Fibroblast of pulmonary artery (primary cell): ENCODE data around the gene NEK7.
"Not testable (repeated sequence)": the region's sequence is repeated elsewhere in the genome, so short reads cannot be mapped to it uniquely, and the experiment has no call there.

ENCODE experiments used
- DNase-seq: peaks from one replicate; pipeline ENCODE4 v3.0.0-alpha.2; 2010; ENCODE audit warnings: low read depth
- H3K4me3 ChIP-seq: replicated peaks from 2 replicates; pipeline ENCODE4 v1.5.1; 2011; ENCODE audit warnings: low read depth, mild to moderate bottlenecking, control low read depth, low read length, moderate library complexity
- CTCF ChIP-seq: IDR thresholded peaks from 2 replicates; pipeline ENCODE4 v1.5.1; 2011; ENCODE audit warnings: mild to moderate bottlenecking, control low read depth, low read length, inconsistent platforms; ENCODE audit errors: missing control alignments

The NEK7 gene

GRCh38 chr1:198295225-198295624 lies 138.4 kb downstream of the NEK7 start:
- H3K4me3 ChIP-seq: no peak overlapping the region
- TF ChIP-seq CTCF: no peak
- DNase-seq: no peak

GRCh38 chr1:198295971-198296370 lies 139.2 kb downstream of the NEK7 start:
- no peak for TF ChIP-seq CTCF
- no peak for DNase-seq
- no peak overlapping the region for H3K4me3 ChIP-seq

- no peak for TF ChIP-seq CTCF
- no peak overlapping the region for H3K4me3 ChIP-seq
- no peak for DNase-seq
Observed at GRCh38 chr1:198297281-198297680, 140.5 kb downstream of the NEK7 start.

GRCh38 chr1:198298640-198299039 lies 141.8 kb downstream of the NEK7 start:
- DNase-seq: no peak
- no peak for TF ChIP-seq CTCF

GRCh38 chr1:198300451-198300850 lies 143.7 kb downstream of the NEK7 start:
- TF ChIP-seq CTCF: no peak

More at GRCh38 chr1:198298640-198299039, 141.8 kb downstream of the NEK7 start:
- no peak overlapping the region for H3K4me3 ChIP-seq

GRCh38 chr1:198304431-198304830 lies 147.6 kb downstream of the NEK7 start:
- no peak overlapping the region for H3K4me3 ChIP-seq
- no peak for DNase-seq
- no peak for TF ChIP-seq CTCF

More at GRCh38 chr1:198300451-198300850, 143.7 kb downstream of the NEK7 start:
- DNase-seq: no peak
- H3K4me3 ChIP-seq: no peak overlapping the region

- not testable (repeated sequence) for H3K4me3 ChIP-seq, DNase-seq
Observed at GRCh38 chr1:198314817-198315216, 158.0 kb downstream of the NEK7 start.

GRCh38 chr1:198315331-198315730 lies 158.5 kb downstream of the NEK7 start:
- H3K4me3 ChIP-seq, DNase-seq: not testable (repeated sequence)
